ENCODE data around the gene FAS.

The FAS gene

GRCh38 chr10:88971221-88972061, 19.2 kb upstream of the FAS start:
- no peak for DNase-seq (ENCODE audit: low read depth)
- Histone ChIP-seq H3K36me3 (ENCODE audit: control insufficient read depth, insufficient read depth, low read length, severe bottlenecking) (no peaks in the 10 kb centered on the region), H3K4me3 (ENCODE audit: low read length) (peak overlapping the region; percentile 68), H3K9me3 (ENCODE audit: control insufficient read depth, low read length) (no peaks in the 10 kb centered on the region), H3K9ac (ENCODE audit: low read length) (peak overlapping the region; percentile 71), H3K27me3 (replicated peaks; ENCODE audit: control insufficient read depth, insufficient read depth, low read length) (no peaks in the 10 kb centered on the region), H3K4me1 (ENCODE audit: control insufficient read depth, insufficient read depth, low read length) (peaks cover 36% of the 10 kb centered on the region)

- H3K9ac ChIP-seq (ENCODE audit: low read length) = peak overlapping the region; percentile 85
Measured at GRCh38 chr10:88974012-88974411, 16.6 kb upstream of the FAS start.

GRCh38 chr10:88974446-88975376, 15.9 kb upstream of the FAS start:
- Histone ChIP-seq H3K27me3 (replicated peaks; ENCODE audit: control insufficient read depth, insufficient read depth, low read length) (no peaks in the 10 kb centered on the region), H3K36me3 (ENCODE audit: control insufficient read depth, insufficient read depth, low read length, severe bottlenecking) (no peaks in the 10 kb centered on the region), H3K9me3 (ENCODE audit: control insufficient read depth, low read length) (no peaks in the 10 kb centered on the region), H3K9ac (ENCODE audit: low read length) (peak overlapping the region; percentile 85), H3K4me1 (ENCODE audit: control insufficient read depth, insufficient read depth, low read length) (peaks cover 43% of the 10 kb centered on the region), H3K4me3 (ENCODE audit: low read length) (peak overlapping the region; percentile 80)
- peak; percentile 68 for DNase-seq (ENCODE audit: low read depth)

More at GRCh38 chr10:88974012-88974411, 16.6 kb upstream of the FAS start:
- Histone ChIP-seq H3K4me1 (ENCODE audit: control insufficient read depth, insufficient read depth, low read length) (peaks cover 36% of the 10 kb centered on the region), H3K9me3 (ENCODE audit: control insufficient read depth, low read length) (no peaks in the 10 kb centered on the region), H3K4me3 (ENCODE audit: low read length) (peak overlapping the region; percentile 80), H3K36me3 (ENCODE audit: control insufficient read depth, insufficient read depth, low read length, severe bottlenecking) (no peaks in the 10 kb centered on the region), H3K27me3 (replicated peaks; ENCODE audit: control insufficient read depth, insufficient read depth, low read length) (no peaks in the 10 kb centered on the region)
- peak; percentile 66 for DNase-seq (ENCODE audit: low read depth)

GRCh38 chr10:88975377-88975720, 15.2 kb upstream of the FAS start:
- Histone ChIP-seq H3K36me3 (ENCODE audit: control insufficient read depth, insufficient read depth, low read length, severe bottlenecking) (no peaks in the 10 kb centered on the region), H3K27me3 (replicated peaks; ENCODE audit: control insufficient read depth, insufficient read depth, low read length) (no peaks in the 10 kb centered on the region), H3K4me3 (ENCODE audit: low read length) (peak overlapping the region; percentile 80), H3K4me1 (ENCODE audit: control insufficient read depth, insufficient read depth, low read length) (peaks cover 49% of the 10 kb centered on the region), H3K9me3 (ENCODE audit: control insufficient read depth, low read length) (no peaks in the 10 kb centered on the region), H3K9ac (ENCODE audit: low read length) (peak overlapping the region; percentile 85)
- no peak for DNase-seq (ENCODE audit: low read depth)

- Histone ChIP-seq H3K36me3 (ENCODE audit: control insufficient read depth, insufficient read depth, low read length, severe bottlenecking) (no peaks in the 10 kb centered on the region), H3K27me3 (replicated peaks; ENCODE audit: control insufficient read depth, insufficient read depth, low read length) (no peaks in the 10 kb centered on the region)
- no peak for DNase-seq (ENCODE audit: low read depth)
Measured at GRCh38 chr10:88978463-88978862, 12.1 kb upstream of the FAS start.

GRCh38 chr10:88979153-88979562, 11.4 kb upstream of the FAS start:
- Histone ChIP-seq H3K9ac (ENCODE audit: low read length) (no peak overlapping the region), H3K4me3 (ENCODE audit: low read length) (peak overlapping the region; percentile 46), H3K4me1 (ENCODE audit: control insufficient read depth, insufficient read depth, low read length) (peaks cover 35% of the 10 kb centered on the region), H3K36me3 (ENCODE audit: control insufficient read depth, insufficient read depth, low read length, severe bottlenecking) (peaks cover 4% of the 10 kb centered on the region), H3K9me3 (ENCODE audit: control insufficient read depth, low read length) (no peaks in the 10 kb centered on the region), H3K27me3 (replicated peaks; ENCODE audit: control insufficient read depth, insufficient read depth, low read length) (no peaks in the 10 kb centered on the region)
- DNase-seq (ENCODE audit: low read depth) = peak; percentile 83

More at GRCh38 chr10:88978463-88978862, 12.1 kb upstream of the FAS start:
- Histone ChIP-seq H3K9ac (ENCODE audit: low read length) (no peak overlapping the region), H3K4me3 (ENCODE audit: low read length) (no peak overlapping the region), H3K4me1 (ENCODE audit: control insufficient read depth, insufficient read depth, low read length) (peaks cover 42% of the 10 kb centered on the region), H3K9me3 (ENCODE audit: control insufficient read depth, low read length) (no peaks in the 10 kb centered on the region)

GRCh38 chr10:88979603-88980002, 11.0 kb upstream of the FAS start:
- Histone ChIP-seq H3K9ac (ENCODE audit: low read length) (peak overlapping the region; percentile 53), H3K9me3 (ENCODE audit: control insufficient read depth, low read length) (no peaks in the 10 kb centered on the region), H3K36me3 (ENCODE audit: control insufficient read depth, insufficient read depth, low read length, severe bottlenecking) (peaks cover 5% of the 10 kb centered on the region), H3K4me3 (ENCODE audit: low read length) (peak overlapping the region; percentile 46), H3K4me1 (ENCODE audit: control insufficient read depth, insufficient read depth, low read length) (peaks cover 30% of the 10 kb centered on the region), H3K27me3 (replicated peaks; ENCODE audit: control insufficient read depth, insufficient read depth, low read length) (no peaks in the 10 kb centered on the region)
- DNase-seq (ENCODE audit: low read depth) = no peak

GRCh38 chr10:88980247-88980646, 10.4 kb upstream of the FAS start:
- Histone ChIP-seq H3K9ac (ENCODE audit: low read length) (peak overlapping the region; percentile 22), H3K4me3 (ENCODE audit: low read length) (peak overlapping the region; percentile 8), H3K4me1 (ENCODE audit: control insufficient read depth, insufficient read depth, low read length) (peaks cover 27% of the 10 kb centered on the region), H3K9me3 (ENCODE audit: control insufficient read depth, low read length) (no peaks in the 10 kb centered on the region), H3K36me3 (ENCODE audit: control insufficient read depth, insufficient read depth, low read length, severe bottlenecking) (peaks cover 5% of the 10 kb centered on the region), H3K27me3 (replicated peaks; ENCODE audit: control insufficient read depth, insufficient read depth, low read length) (no peaks in the 10 kb centered on the region)
- no peak for DNase-seq (ENCODE audit: low read depth)

- Histone ChIP-seq H3K4me1 (ENCODE audit: control insufficient read depth, insufficient read depth, low read length) (peaks cover 21% of the 10 kb centered on the region), H3K36me3 (ENCODE audit: control insufficient read depth, insufficient read depth, low read length, severe bottlenecking) (peaks cover 5% of the 10 kb centered on the region), H3K9me3 (ENCODE audit: control insufficient read depth, low read length) (no peaks in the 10 kb centered on the region), H3K9ac (ENCODE audit: low read length) (peak overlapping the region; percentile 22), H3K27me3 (replicated peaks; ENCODE audit: control insufficient read depth, insufficient read depth, low read length) (no peaks in the 10 kb centered on the region), H3K4me3 (ENCODE audit: low read length) (no peak overlapping the region)
- no peak for DNase-seq (ENCODE audit: low read depth)
Measured at GRCh38 chr10:88980800-88981199, 9.8 kb upstream of the FAS start.

GRCh38 chr10:88981435-88981834, 9.2 kb upstream of the FAS start:
- DNase-seq (ENCODE audit: low read depth) = no peak
- no peaks in the 10 kb centered on the region for H3K27me3 ChIP-seq (replicated peaks; ENCODE audit: control insufficient read depth, insufficient read depth, low read length)
- H3K4me3 ChIP-seq (ENCODE audit: low read length) = no peak overlapping the region
- H3K9me3 ChIP-seq (ENCODE audit: control insufficient read depth, low read length) = no peaks in the 10 kb centered on the region
- H3K36me3 ChIP-seq (ENCODE audit: control insufficient read depth, insufficient read depth, low read length, severe bottlenecking) = peaks cover 5% of the 10 kb centered on the region
- H3K9ac ChIP-seq (ENCODE audit: low read length) = no peak overlapping the region
- peaks cover 21% of the 10 kb centered on the region for H3K4me1 ChIP-seq (ENCODE audit: control insufficient read depth, insufficient read depth, low read length)

GRCh38 chr10:88982366-88982765, 8.2 kb upstream of the FAS start:
- Histone ChIP-seq H3K9ac (ENCODE audit: low read length) (no peak overlapping the region), H3K4me3 (ENCODE audit: low read length) (no peak overlapping the region), H3K27me3 (replicated peaks; ENCODE audit: control insufficient read depth, insufficient read depth, low read length) (no peaks in the 10 kb centered on the region), H3K4me1 (ENCODE audit: control insufficient read depth, insufficient read depth, low read length) (peaks cover 22% of the 10 kb centered on the region), H3K36me3 (ENCODE audit: control insufficient read depth, insufficient read depth, low read length, severe bottlenecking) (peaks cover 5% of the 10 kb centered on the region), H3K9me3 (ENCODE audit: control insufficient read depth, low read length) (no peaks in the 10 kb centered on the region)
- DNase-seq (ENCODE audit: low read depth) = no peak
